Osteoblast (primary cell): ENCODE measurements around the gene CNIH2. TPM values are rescaled to one million over a fixed set of nuclear protein-coding genes. Genes with fewer than 3 reads are reported as not detected.

Experiments used
- DNase-seq: peaks from one replicate; pipeline ENCODE4 v3.0.0; 2011; ENCODE audit warnings: low spot score, mixed read lengths; ENCODE audit not compliant: insufficient read length; ENCODE audit errors: missing footprints
- H2AFZ ChIP-seq: 2 replicates; pipeline ENCODE4 v1.6.0; 2011; ENCODE audit warnings: mild to moderate bottlenecking, low read length
- H3K27ac ChIP-seq: 2 replicates; pipeline ENCODE4 v1.5.1; 2011; ENCODE audit warnings: mild to moderate bottlenecking, low read depth, low read length, moderate library complexity
- H3K27me3 ChIP-seq: 2 replicates; pipeline ENCODE4 v1.6.0; 2012; ENCODE audit warnings: mild to moderate bottlenecking, control low read depth, inconsistent platforms, low read length, moderate library complexity; ENCODE audit not compliant: insufficient read depth
- H3K36me3 ChIP-seq: 2 replicates; pipeline ENCODE4 v1.5.1; 2011; ENCODE audit warnings: mild to moderate bottlenecking, low read length, control low read depth, moderate library complexity; ENCODE audit not compliant: insufficient read depth
- H3K4me1 ChIP-seq: 2 replicates; pipeline ENCODE4 v1.5.1; 2011; ENCODE audit warnings: mild to moderate bottlenecking, low read length, control low read depth, moderate library complexity; ENCODE audit not compliant: insufficient read depth
- H3K4me2 ChIP-seq: 2 replicates; pipeline ENCODE4 v1.6.0; 2011; ENCODE audit warnings: mild to moderate bottlenecking, low read length; ENCODE audit not compliant: insufficient read depth
- H3K4me3 ChIP-seq: fragments of 200-600 bp; sonication (generic); 3 replicates; pipeline ENCODE4 v1.5.1; 2012; ENCODE audit warnings: mild to moderate bottlenecking, low read length, inconsistent platforms; ENCODE audit not compliant: insufficient read depth
- H3K79me2 ChIP-seq: 2 replicates; pipeline ENCODE4 v1.6.0; 2012; ENCODE audit warnings: mild to moderate bottlenecking, low read length, control low read depth, inconsistent platforms; ENCODE audit not compliant: insufficient read depth
- H3K9me3 ChIP-seq: 2 replicates; pipeline ENCODE4 v1.5.1; 2011; ENCODE audit warnings: low read depth, low read length, control low read depth
- H4K20me1 ChIP-seq: 2 replicates; pipeline ENCODE4 v1.6.0; 2012; ENCODE audit warnings: mild to moderate bottlenecking, low read length, control low read depth; ENCODE audit not compliant: insufficient read depth
- total RNA-seq: library from RNA; depleted of rRNA; stranded (reverse); fragments of >200 nt; gene quantifications from 2 replicates; pipeline ENCODE4 v1.2.3, GENCODE V29; 2012
- TF ChIP-seq, protein P1 (sequence below): IDR thresholded peaks from 2 replicates; pipeline ENCODE4 v1.5.1; 2011; ENCODE audit warnings: mild to moderate bottlenecking, low read depth, low read length, moderate library complexity; ENCODE audit errors: extremely low read depth

CNIH2 gene
- total RNA-seq, 1 donor: not detected

DNA sequence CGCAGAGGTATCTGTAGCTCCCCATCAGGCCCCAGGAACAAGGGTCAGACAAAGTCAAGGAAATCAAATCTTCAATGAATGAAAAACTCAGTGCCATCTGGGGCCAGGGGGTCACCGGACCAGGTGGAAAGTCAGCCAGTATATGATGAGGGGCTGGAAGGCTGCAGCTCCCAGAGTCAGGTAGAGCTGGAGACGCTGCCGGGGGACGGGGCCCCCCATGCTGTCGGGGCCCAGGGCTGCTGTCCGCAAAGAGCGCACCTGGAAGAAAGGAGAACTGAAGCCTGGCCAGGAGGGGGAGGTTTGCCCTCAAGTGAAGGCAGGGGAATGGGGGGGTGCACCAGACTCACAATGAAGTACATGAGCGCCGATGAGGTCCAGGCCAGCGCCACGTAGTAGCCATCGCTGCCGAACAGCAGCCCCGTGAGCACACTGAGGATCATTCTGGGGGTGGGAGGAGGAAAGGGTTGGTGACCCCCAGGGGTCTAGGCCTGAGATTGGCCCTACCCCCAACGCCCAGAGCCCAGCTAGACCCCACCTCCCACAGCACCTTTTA lies 6.6 kb downstream of the CNIH2 start:
- H3K9me3 ChIP-seq: no peaks in the 10 kb centered on the region
- H3K27me3 ChIP-seq: no peaks in the 10 kb centered on the region
- TF ChIP-seq, protein P1, sequence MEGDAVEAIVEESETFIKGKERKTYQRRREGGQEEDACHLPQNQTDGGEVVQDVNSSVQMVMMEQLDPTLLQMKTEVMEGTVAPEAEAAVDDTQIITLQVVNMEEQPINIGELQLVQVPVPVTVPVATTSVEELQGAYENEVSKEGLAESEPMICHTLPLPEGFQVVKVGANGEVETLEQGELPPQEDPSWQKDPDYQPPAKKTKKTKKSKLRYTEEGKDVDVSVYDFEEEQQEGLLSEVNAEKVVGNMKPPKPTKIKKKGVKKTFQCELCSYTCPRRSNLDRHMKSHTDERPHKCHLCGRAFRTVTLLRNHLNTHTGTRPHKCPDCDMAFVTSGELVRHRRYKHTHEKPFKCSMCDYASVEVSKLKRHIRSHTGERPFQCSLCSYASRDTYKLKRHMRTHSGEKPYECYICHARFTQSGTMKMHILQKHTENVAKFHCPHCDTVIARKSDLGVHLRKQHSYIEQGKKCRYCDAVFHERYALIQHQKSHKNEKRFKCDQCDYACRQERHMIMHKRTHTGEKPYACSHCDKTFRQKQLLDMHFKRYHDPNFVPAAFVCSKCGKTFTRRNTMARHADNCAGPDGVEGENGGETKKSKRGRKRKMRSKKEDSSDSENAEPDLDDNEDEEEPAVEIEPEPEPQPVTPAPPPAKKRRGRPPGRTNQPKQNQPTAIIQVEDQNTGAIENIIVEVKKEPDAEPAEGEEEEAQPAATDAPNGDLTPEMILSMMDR: no peak
- H2AFZ ChIP-seq: no peak overlapping the region
- no peak overlapping the region for H3K27ac ChIP-seq
- peaks cover 31% of the 10 kb centered on the region for H3K36me3 ChIP-seq
- H3K4me3 ChIP-seq: no peak overlapping the region
- H3K79me2 ChIP-seq: peaks cover 47% of the 10 kb centered on the region
- H3K4me2 ChIP-seq: no peak overlapping the region
- H4K20me1 ChIP-seq: peaks cover 37% of the 10 kb centered on the region
- peaks cover 19% of the 10 kb centered on the region for H3K4me1 ChIP-seq
- peak; percentile 60 for DNase-seq

DNA sequence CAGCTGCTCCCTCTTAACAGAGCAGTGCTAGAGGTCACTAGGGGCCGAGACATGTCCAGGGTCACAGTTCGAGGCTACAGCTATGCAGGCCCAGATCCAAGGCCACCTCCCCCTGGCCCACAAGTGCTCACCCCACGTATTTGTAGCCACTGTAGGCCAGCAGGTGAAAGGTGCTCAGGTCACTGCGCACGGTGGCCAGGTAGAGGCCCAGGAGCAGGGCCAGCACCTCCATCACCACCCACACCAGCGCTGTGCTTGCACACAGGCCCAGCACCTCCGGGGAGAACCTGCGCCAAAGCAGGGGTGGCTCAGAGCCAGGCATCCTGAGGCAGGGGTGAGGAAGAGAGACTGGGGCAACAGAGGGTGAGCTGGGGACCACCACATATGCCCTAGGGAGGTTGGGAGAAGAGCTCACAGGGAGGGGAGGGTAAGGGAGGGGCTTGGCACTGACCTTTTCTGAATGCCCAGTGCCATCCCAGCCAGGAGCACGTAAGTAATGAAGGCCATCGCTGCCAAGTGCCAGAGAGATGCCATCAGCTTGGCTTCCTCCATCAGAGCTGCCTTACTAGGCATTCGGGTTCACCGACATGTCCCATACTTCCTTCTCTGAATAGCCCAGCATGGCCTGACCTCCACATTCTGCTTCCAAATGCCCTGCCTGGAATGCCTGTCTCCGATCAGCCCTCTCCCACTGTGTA lies 7.4 kb downstream of the CNIH2 start:
- peaks cover 47% of the 10 kb centered on the region for H3K79me2 ChIP-seq
- H3K27me3 ChIP-seq: peaks cover 4% of the 10 kb centered on the region
- H3K36me3 ChIP-seq: peaks cover 31% of the 10 kb centered on the region
- no peaks in the 10 kb centered on the region for H3K9me3 ChIP-seq
- no peak overlapping the region for H3K27ac ChIP-seq
- no peak overlapping the region for H3K4me3 ChIP-seq
- peak; percentile 55 for DNase-seq
- peaks cover 25% of the 10 kb centered on the region for H3K4me1 ChIP-seq
- no peak overlapping the region for H2AFZ ChIP-seq
- TF ChIP-seq, protein P1: no peak
- H3K4me2 ChIP-seq: no peak overlapping the region
- H4K20me1 ChIP-seq: peaks cover 37% of the 10 kb centered on the region

DNA sequence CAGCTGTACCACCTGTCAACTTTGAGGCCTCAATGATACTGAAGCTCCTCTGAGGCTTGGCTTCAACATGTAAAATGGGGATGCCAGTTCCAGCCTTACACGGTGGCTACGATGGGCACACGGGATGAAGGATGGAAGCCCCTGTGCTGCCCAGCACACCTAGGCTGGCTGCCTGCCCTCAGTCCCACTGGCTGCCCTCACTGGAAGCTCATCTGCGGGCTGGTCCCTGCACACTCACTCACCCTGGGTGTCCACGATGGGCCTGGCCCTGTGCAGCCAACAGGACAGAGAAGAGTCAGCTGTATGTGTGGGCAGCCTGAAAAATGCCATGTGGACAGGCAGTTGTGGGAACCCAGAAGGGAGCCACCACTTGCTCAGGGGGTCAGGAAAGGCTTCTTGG lies 8.7 kb downstream of the CNIH2 start:
- H3K4me3 ChIP-seq: no peak overlapping the region
- TF ChIP-seq, protein P1: no peak
- H3K4me1 ChIP-seq: peaks cover 25% of the 10 kb centered on the region
- H3K27ac ChIP-seq: no peak overlapping the region
- no peak overlapping the region for H2AFZ ChIP-seq
- peaks cover 16% of the 10 kb centered on the region for H3K27me3 ChIP-seq
- H3K4me2 ChIP-seq: peak overlapping the region; percentile 99
- peaks cover 31% of the 10 kb centered on the region for H3K36me3 ChIP-seq
- DNase-seq: peak; percentile 82
- H3K9me3 ChIP-seq: no peaks in the 10 kb centered on the region
- peaks cover 36% of the 10 kb centered on the region for H4K20me1 ChIP-seq
- H3K79me2 ChIP-seq: peaks cover 47% of the 10 kb centered on the region

DNA sequence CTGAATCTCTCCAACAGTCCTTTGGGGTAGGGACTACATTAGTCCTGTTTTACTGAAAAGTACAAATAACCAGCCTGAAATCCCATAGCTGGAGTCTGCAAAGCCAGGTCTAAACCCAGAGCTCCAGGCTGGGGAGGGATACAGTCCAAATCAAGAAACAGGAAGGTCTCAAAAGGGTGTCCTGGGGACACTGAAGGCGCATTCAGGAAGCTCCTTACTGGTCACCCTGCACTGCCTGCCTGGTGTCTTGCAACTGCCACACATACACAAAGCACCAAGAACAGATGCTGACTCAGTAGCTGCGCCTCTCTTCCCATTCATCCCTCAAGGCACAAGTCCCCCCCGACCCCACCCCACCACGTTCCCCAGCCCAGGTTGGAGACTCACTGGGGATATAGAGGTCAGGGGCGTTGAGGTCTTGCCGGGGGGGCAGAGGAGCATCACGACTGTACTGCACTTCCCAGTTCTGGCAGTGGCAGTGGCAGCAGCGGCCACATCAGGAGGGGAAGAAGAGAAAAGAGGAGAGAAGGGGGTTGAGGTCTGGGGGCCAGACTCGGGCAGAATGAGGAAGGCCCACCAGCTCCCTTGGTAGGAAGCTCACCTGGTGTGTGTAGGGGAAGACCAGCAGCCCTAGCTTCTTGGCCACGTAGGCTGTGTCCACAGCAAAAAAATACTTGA lies 9.4 kb downstream of the CNIH2 start:
- H4K20me1 ChIP-seq: peaks cover 32% of the 10 kb centered on the region
- DNase-seq: peak; percentile 67

More for the DNA sequence above, 9.4 kb downstream of the CNIH2 start:
- no peak overlapping the region for H2AFZ ChIP-seq
- H3K36me3 ChIP-seq: peaks cover 31% of the 10 kb centered on the region
- H3K4me1 ChIP-seq: peaks cover 25% of the 10 kb centered on the region
- H3K79me2 ChIP-seq: peaks cover 47% of the 10 kb centered on the region
- TF ChIP-seq, protein P1: no peak
- H3K9me3 ChIP-seq: no peaks in the 10 kb centered on the region
- H3K27me3 ChIP-seq: peaks cover 22% of the 10 kb centered on the region
- H3K4me2 ChIP-seq: peak overlapping the region; percentile 99
- peak overlapping the region; percentile 97 for H3K27ac ChIP-seq
- H3K4me3 ChIP-seq: peak overlapping the region; percentile 98
